Stimulated activated effector memory CD8-positive, alpha-beta T cell treated with anti-CD3 and anti-CD28 coated beads, Interleukin-12 subunit alpha, Interleukin-12 subunit beta, amount 100 ng/mL, for 72 hours (primary cell): ENCODE measurements around the gene PLA2G15.
A peak's percentile ranks its signal among the peaks of the same experiment; 100 is the strongest.
"Not testable (repeated sequence)": the region's sequence is repeated elsewhere in the genome, so short reads cannot be mapped to it uniquely, and the experiment has no call there.

Experiments
- ATAC-seq: fragments of 150-1000 bp; cut with Tn5 transposase; 2 replicates; pipeline ENCODE4 v1.10.0; 2021
- DNase-seq, 2 donors: peaks; one replicate each; pipeline ENCODE4 v3.0.0; 2021 to 2022; ENCODE audit warnings: low spot score in 2 of 2
- H3K27ac Mint-ChIP-seq: one replicate; pipeline ENCODE4 v1.8.0; 2022; ENCODE audit warnings: mild to moderate bottlenecking, mixed read lengths
- H3K36me3 Mint-ChIP-seq: one replicate; pipeline ENCODE4 v1.8.0; 2022; ENCODE audit warnings: mild to moderate bottlenecking, mixed read lengths
- H3K4me1 Mint-ChIP-seq: one replicate; pipeline ENCODE4 v1.8.0; 2022; ENCODE audit warnings: mixed read lengths
- H3K4me3 Mint-ChIP-seq: one replicate; pipeline ENCODE4 v1.8.0; 2022; ENCODE audit warnings: mild to moderate bottlenecking, mixed read lengths
- H3K9me3 Mint-ChIP-seq: one replicate; pipeline ENCODE4 v1.8.0; 2022; ENCODE audit warnings: mixed read lengths

PLA2G15 gene

DNA sequence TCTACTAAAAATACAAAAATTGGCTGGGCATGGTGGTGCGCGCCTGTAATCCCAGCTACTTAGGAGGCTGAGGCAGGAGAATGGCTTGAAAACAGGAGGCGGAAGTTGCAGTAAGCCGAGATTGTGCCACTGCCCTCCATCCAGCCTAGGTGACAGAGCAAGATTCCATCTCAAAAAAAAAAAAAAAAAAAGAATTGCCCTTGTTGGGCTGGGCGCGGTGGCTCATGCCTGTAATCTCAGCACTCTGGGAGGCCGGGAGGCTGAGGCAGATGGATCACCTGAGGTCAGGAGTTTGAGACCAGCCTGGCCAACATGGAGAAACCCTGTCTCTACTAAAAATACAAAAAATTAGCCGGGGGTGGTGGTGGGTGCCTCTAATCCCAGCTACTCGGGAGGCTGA lies 43.6 kb downstream of the PLA2G15 start:
- DNase-seq, ATAC-seq, H3K9me3 Mint-ChIP-seq: not testable (repeated sequence)
- peaks cover 83% of the 10 kb centered on the region for H3K4me1 Mint-ChIP-seq
- H3K36me3 Mint-ChIP-seq = peaks cover 88% of the 10 kb centered on the region
- peak overlapping the region; percentile 84 for H3K27ac Mint-ChIP-seq
- peak overlapping the region; percentile 36 for H3K4me3 Mint-ChIP-seq

DNA sequence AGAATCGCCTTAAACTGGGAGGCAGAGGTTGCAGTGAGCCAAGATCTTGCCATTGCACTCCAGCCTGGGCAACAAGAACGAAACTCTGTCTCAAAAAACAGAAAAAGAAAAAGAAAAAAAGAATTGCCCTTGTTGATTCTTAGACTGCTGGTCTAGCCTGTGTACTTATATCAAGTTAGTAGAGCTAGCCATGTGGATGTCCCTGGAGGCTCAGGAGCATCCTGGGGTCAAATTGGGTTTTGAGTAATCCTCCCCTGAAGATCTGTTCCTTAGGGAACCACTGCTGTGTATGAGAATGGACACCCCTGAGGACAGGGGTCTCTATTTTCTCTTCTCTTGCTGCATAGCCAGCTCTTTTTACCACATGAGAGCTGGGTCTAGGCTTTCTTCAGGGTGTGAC lies 44.0 kb downstream of the PLA2G15 start:
- Mint-ChIP-seq H3K36me3 (peaks cover 93% of the 10 kb centered on the region), H3K9me3 (no peaks in the 10 kb centered on the region), H3K27ac (peak overlapping the region; percentile 84), H3K4me3 (peak overlapping the region; percentile 36), H3K4me1 (peaks cover 81% of the 10 kb centered on the region)
- DNase-seq (no peak), ATAC-seq (no peak)

DNA sequence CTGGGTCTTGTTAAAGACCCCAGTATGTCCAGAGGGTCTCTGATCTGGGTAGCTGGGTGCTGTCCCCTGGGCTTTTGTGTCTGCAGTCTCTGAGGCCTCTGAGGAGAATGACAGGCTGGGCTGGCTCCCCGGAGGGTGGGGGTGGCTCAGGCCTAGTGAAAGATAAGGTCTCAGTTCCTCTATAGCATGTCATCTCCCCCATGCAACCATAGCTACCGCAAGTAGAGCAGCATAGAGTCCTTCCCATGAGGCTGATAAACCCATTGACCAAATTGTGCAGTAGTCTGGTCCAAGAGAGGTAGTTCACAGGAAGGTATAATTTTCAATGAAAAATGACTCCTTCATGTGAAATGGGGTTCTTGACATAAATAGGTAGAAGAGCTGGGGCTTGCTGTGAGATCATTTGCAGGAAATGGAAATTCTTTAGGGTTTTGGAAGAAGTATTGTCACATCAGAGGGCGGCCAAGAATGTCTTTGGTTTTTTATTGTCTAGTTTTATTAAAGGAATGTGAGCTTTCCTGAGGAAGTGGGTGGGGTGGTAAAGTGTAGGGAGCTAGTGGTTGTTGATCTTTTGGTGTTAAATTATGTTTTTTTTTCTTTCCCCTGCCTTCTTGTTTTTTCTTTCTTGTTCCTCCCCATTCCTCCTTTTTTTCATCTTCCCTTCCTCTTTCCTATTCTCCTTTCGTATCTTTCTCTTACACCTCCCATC lies 44.6 kb downstream of the PLA2G15 start:
- Mint-ChIP-seq H3K9me3 (no peaks in the 10 kb centered on the region), H3K4me3 (peak overlapping the region; percentile 36), H3K27ac (peak overlapping the region; percentile 84), H3K4me1 (peaks cover 79% of the 10 kb centered on the region), H3K36me3 (peaks cover 94% of the 10 kb centered on the region)
- DNase-seq (no peak), ATAC-seq (peak; percentile 94)

DNA sequence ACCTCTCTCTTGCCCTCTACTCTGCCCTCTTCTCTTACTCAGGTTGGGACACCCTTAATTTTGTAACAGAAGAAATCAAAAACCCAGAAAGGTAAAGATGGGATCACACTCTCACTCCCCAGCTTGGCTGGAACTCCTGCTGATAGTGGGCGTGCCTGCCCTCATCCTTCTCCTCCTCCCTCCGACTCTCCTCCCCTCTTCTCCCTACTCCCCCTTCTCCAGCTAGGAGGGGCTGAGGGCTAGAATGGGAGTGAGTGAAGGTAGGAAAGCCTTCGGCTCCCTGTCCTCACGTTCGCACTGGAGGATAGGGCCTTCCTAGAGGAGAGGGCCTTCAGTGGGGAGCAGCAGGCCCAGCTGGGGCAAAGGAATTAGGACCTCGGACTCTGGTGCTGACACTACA lies 45.3 kb downstream of the PLA2G15 start:
- Mint-ChIP-seq H3K36me3 (peaks cover 96% of the 10 kb centered on the region), H3K4me1 (peaks cover 73% of the 10 kb centered on the region), H3K4me3 (peak overlapping the region; percentile 36), H3K27ac (peak overlapping the region; percentile 84), H3K9me3 (no peaks in the 10 kb centered on the region)
- DNase-seq = no peak
- no peak for ATAC-seq

DNA sequence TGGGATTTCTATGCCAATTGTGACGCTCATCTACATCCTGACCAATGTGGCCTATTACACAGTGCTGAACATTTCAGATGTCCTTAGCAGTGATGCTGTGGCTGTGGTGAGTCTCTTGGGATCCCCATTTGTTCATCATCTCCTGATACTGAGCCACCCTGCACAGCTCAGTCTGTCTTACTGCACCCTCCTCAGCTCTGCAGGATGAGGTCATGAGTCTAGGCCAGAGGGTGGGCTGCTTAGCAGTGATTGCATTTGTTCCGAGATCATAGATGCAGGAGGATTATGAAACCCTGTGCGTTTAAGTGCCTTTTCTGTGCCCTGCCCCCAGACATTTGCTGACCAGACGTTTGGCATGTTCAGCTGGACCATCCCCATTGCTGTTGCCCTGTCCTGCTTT lies 46.1 kb downstream of the PLA2G15 start:
- Mint-ChIP-seq H3K36me3 (peaks cover 97% of the 10 kb centered on the region), H3K4me3 (no peak overlapping the region), H3K27ac (peak overlapping the region; percentile 84), H3K4me1 (peaks cover 65% of the 10 kb centered on the region), H3K9me3 (no peaks in the 10 kb centered on the region)
- DNase-seq (no peak), ATAC-seq (peak; percentile 38)

DNA sequence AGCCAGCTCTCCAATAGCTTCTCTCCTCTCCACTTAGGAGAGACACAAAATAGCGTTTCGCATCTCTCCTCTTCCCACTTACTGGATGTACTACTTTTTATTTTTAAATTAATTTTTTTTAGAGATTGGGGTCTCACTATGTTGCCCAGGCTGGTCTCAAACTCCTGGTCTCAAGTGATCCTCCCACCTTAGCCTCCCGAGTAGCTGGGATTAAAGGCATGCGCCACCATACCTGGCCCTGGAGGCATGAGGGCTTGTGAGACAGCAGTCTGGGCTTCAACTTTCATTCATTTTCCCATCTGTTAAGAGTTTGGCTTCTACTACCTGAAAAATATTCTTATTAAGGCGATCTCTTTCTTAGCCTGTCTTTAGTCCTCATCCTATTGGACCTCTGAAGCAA lies 47.3 kb downstream of the PLA2G15 start:
- H3K4me1 Mint-ChIP-seq = peaks cover 54% of the 10 kb centered on the region
- H3K4me3 Mint-ChIP-seq = no peak overlapping the region
- H3K9me3 Mint-ChIP-seq = no peaks in the 10 kb centered on the region
- H3K27ac Mint-ChIP-seq = peak overlapping the region; percentile 84
- H3K36me3 Mint-ChIP-seq = peaks cover 97% of the 10 kb centered on the region
- ATAC-seq (no peak), DNase-seq (no peak)

DNA sequence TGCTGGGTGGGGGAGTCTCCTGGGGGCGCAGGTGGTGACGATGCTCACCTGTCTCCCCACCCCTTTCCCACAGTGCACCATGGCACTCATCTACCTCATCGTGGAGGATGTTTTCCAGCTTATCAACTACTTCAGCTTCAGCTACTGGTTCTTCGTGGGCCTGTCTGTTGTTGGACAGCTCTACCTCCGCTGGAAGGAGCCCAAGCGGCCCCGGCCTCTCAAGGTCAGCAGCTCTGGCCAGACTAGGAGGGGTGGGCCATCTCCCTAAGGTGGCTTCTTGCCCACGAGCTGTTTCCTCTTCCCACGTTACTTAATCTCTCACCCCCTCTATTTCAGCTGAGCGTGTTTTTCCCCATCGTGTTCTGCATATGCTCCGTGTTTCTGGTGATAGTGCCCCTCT lies 51.1 kb downstream of the PLA2G15 start:
- Mint-ChIP-seq H3K27ac (peak overlapping the region; percentile 84), H3K9me3 (no peaks in the 10 kb centered on the region), H3K36me3 (peaks cover 100% of the 10 kb centered on the region), H3K4me1 (peaks cover 29% of the 10 kb centered on the region), H3K4me3 (no peak overlapping the region)
- ATAC-seq (no peak), DNase-seq (no peak)

DNA sequence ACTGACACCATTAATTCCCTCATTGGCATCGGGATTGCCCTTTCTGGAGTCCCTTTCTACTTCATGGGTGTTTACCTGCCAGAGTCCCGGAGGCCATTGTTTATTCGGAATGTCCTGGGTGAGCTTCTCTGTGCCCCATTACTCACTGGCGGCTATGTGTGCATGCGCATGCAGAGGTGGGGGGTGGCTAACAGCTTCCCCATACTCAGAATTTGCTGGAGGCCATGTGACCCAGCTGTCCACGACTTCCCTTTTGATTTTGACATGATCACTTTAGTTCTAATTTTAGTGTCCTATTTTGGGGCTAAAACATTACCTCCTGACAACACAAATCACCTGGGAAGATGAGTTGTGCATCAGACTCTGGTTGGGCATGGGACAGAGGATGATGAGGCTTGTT lies 51.5 kb downstream of the PLA2G15 start:
- Mint-ChIP-seq H3K9me3 (no peaks in the 10 kb centered on the region), H3K36me3 (peaks cover 100% of the 10 kb centered on the region), H3K4me3 (no peak overlapping the region), H3K27ac (peak overlapping the region; percentile 84), H3K4me1 (peaks cover 25% of the 10 kb centered on the region)
- ATAC-seq (no peak), DNase-seq (no peak)

DNA sequence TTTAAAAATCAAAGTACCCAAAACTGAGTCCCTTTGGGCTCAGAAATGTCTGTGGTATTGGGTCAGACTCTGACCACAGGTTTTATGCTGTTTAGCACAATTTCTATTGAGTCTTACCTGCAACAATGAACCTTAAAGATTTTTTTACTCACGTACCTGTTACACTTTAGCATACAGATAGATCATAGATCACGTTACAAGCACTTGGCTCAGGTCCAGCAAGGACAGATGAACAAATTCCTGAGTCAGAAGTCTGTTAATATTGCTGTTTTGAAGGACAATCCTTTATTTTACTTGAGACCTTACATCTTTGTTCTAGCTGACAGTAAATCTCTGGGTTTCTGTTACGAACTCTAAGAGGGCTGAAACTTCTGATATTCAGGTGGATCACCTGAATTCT lies 52.7 kb downstream of the PLA2G15 start:
- H3K36me3 Mint-ChIP-seq = peaks cover 100% of the 10 kb centered on the region
- ATAC-seq (no peak), DNase-seq (no peak)
- H3K4me3 Mint-ChIP-seq = no peak overlapping the region
- H3K27ac Mint-ChIP-seq = peak overlapping the region; percentile 84
- H3K4me1 Mint-ChIP-seq = peaks cover 19% of the 10 kb centered on the region
- no peaks in the 10 kb centered on the region for H3K9me3 Mint-ChIP-seq

DNA sequence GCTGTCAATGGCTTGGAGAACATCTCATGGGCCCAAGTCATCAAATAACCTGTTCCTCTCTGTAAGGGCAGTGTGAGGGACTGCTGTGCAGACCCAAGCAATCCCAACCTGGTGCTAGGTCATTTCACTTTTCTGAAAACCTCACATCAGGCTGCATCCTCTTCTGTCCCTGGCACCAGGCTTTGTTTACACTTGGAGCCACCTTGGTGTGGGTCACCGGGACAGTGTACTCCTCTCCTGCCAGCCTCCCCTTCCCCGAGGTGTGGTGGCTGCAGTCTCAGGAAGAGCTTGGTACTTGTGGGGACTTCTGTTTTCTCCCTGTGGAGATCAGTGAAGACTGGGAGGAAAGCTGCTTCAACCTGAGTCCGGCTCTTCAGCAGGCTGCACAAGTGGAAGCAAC lies 53.1 kb downstream of the PLA2G15 start:
- no peak for ATAC-seq
- no peaks in the 10 kb centered on the region for H3K9me3 Mint-ChIP-seq
- H3K27ac Mint-ChIP-seq = peak overlapping the region; percentile 29

DNA sequence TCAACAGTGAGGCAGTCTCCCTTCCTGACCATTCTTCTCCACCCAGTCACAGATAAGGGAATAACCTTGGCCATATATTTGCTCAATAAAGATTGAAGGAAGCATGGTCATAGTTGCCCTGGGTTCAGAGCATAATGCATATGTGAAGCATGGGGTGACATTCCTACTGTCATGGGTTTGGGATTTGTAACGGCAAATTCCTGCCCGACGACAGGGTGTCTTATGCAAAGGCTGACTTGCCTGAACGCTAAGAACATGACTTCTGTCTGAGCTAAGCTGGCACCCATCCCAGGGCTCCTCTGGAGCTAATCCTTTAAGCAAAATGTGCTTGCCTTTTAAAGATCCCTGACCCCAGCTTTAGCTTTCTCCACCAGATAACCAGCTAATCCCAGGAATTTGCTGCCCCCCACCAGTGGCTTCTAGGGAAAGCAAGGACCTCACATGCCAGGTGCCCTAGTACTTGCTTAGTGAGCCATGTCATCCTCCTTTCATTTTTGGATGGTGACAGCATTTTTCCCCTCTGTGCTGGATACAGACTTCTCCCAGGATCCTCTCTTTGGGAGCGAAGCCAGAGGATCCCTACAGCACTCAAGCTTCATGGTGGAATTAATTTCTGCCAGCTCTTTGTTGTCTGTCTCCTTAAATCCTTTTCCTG lies 53.9 kb downstream of the PLA2G15 start:
- no peak for ATAC-seq
- H3K9me3 Mint-ChIP-seq = no peaks in the 10 kb centered on the region
- H3K27ac Mint-ChIP-seq = peak overlapping the region; percentile 83
- no peak overlapping the region for H3K4me3 Mint-ChIP-seq
- DNase-seq = no peak
- peaks cover 12% of the 10 kb centered on the region for H3K4me1 Mint-ChIP-seq
- H3K36me3 Mint-ChIP-seq = peaks cover 100% of the 10 kb centered on the region

More for the DNA sequence above, 53.1 kb downstream of the PLA2G15 start:
- no peak for DNase-seq
- H3K36me3 Mint-ChIP-seq = peaks cover 100% of the 10 kb centered on the region
- H3K4me1 Mint-ChIP-seq = peaks cover 16% of the 10 kb centered on the region
- H3K4me3 Mint-ChIP-seq = no peak overlapping the region

DNA sequence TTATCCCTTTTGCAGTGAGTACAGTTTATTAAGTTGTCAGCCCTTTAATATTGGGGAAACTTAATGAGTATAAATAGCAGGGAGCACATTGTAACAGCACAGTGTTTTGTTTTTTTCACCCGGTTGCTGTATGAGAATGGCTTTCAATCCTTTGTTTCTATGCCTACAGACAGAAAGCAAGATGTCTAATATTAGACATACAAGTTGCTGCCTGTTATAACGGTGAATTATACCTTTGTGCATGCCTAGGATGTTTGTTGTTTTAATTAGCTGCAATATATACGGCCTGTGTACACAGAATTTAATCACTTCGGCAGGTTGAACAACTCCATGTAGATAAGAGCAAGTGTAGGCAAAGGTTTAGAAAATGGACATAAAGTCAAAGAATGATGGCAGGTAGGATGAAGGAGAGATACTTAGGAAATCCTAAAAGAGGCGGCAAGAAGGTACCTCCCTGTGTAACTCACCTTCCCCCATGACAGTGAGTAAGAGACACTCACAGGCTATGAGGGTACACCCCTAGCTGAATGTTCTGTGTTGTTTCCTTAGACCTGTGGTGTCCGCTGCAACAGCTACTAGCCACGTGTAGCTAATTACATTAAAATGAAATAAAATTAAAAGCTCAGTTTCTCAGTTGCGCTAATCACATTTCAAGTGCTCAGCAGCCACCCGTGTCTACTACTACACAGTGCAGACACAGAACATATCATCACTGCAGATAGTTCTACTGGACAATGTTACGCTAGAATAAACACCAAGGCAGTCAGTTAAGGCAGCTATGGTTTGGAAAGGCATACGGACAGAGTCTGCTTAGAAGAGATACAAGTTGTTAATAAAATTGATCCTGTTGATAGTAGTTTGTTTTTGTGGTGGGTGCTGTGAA lies 54.6 kb downstream of the PLA2G15 start:
- H3K36me3 Mint-ChIP-seq = peaks cover 100% of the 10 kb centered on the region
- no peaks in the 10 kb centered on the region for H3K9me3 Mint-ChIP-seq
- ATAC-seq (no peak), DNase-seq (no peak)
- no peak overlapping the region for H3K4me3 Mint-ChIP-seq
- peaks cover 9% of the 10 kb centered on the region for H3K4me1 Mint-ChIP-seq
- H3K27ac Mint-ChIP-seq = peak overlapping the region; percentile 83

DNA sequence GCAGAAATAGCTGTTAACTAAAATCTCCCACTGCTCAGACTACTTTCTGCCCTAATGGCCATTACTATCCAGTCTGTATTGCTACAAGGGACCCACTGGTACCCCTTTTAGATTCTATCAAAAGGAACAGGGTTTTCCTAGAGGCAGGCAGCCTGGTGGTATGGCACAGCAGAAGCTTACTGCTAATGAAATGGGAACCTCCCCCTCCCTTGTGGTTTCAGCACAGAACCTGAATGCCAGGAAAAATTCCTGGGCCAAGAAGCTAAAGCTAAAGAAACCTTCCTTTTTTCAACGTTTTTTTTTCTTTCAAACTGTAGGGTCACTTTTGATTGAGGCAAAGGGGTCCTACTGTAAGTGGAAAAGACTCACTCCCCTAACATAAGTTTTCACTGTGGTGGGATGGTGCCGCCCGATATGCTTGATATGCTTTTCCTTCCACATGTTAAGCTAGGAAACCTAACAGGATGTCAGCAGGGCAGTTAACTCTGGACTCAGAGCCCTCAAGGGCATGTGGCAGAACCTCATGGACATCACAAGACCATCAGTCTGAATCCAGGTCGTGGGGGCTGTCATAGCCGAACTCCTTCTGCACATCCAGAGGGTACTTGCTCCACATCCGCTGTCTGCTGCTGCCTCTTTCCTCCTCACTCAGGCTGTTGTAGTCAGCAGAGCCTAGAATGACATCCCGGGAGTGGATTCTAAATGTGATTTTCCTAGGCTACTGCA lies 55.7 kb downstream of the PLA2G15 start:
- peaks cover 100% of the 10 kb centered on the region for H3K36me3 Mint-ChIP-seq
- H3K4me3 Mint-ChIP-seq = no peak overlapping the region
- ATAC-seq (no peak), DNase-seq (no peak)
- H3K4me1 Mint-ChIP-seq = peaks cover 19% of the 10 kb centered on the region
- H3K9me3 Mint-ChIP-seq = no peaks in the 10 kb centered on the region
- H3K27ac Mint-ChIP-seq = peak overlapping the region; percentile 87

DNA sequence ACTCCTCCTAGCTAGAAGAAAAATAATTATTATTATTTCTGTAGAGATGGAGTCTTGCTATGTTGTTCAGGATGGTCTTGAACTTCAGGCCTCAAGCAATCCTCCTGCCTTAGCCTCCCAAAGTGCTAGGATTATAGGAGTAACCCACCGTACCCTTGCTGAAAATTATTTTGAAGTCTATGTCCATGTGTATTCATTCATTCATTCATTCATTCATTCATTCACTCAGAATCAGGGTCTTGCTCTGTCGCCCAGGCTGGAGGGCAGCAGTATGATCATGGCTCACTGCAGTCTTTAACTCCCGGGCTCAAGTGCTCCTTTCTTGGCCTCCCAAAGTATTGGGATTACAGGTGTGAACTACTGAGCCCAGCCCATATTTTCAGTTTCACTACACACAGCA lies 61.5 kb downstream of the PLA2G15 start:
- peaks cover 95% of the 10 kb centered on the region for H3K36me3 Mint-ChIP-seq
- no peak overlapping the region for H3K27ac Mint-ChIP-seq
- H3K4me1 Mint-ChIP-seq = peaks cover 28% of the 10 kb centered on the region
- no peak for ATAC-seq
- H3K9me3 Mint-ChIP-seq = no peaks in the 10 kb centered on the region
- no peak overlapping the region for H3K4me3 Mint-ChIP-seq
- no peak for DNase-seq

DNA sequence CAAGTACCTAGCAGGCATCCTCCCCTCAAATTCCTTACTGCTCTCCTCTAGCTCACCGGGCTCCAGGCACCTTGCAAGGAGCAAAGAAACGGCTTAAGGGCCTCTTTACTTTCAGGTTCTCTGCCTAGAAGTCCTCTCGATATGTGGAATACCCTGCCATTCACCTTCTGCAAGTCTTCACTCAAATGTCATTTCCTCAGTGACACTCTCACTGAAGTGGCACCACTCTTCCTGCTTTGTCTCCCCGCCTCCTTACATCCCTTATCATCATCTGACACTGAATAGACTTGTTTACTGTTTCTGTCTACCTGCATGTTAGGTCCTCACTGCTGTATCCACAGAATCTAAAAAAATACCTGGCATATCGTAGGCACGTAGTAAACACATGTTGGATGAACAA lies 64.6 kb downstream of the PLA2G15 start:
- ATAC-seq (no peak), DNase-seq (no peak)
- Mint-ChIP-seq H3K36me3 (peaks cover 76% of the 10 kb centered on the region), H3K4me3 (peak overlapping the region; percentile 95), H3K9me3 (no peaks in the 10 kb centered on the region), H3K4me1 (peaks cover 37% of the 10 kb centered on the region), H3K27ac (peak overlapping the region; percentile 90)
